Transverse colon (tissue), 4 donors: Measurements from ENCODE around the gene NSL1. TPM values are rescaled to one million over a fixed set of nuclear protein-coding genes. Genes with fewer than 3 reads are reported as not detected.

Experiments used
- DNase-seq: peaks from one replicate; pipeline ENCODE4 v3.0.0-alpha.2; 2019
- H3K27ac ChIP-seq, 4 donors: fragments of 200-600 bp; sonication (generic); 2 replicates each; pipeline ENCODE4 v1.5.1; 2016 to 2018; ENCODE audit warnings: inconsistent platforms in 4 of 4
- H3K27me3 ChIP-seq: fragments of 200-600 bp; sonication (generic); 2 replicates; pipeline ENCODE4 v1.5.1; 2017; ENCODE audit warnings: inconsistent platforms
- H3K36me3 ChIP-seq, 4 donors: fragments of 200-600 bp; sonication (generic); 2 replicates each; pipeline ENCODE4 v1.5.1; 2017 to 2019; ENCODE audit warnings: inconsistent platforms in 4 of 4
- H3K4me1 ChIP-seq, 4 donors: fragments of 200-600 bp; sonication (generic); 2 replicates each; pipeline ENCODE4 v1.5.1; 2017 to 2020; ENCODE audit warnings: inconsistent platforms in 4 of 4
- H3K4me3 ChIP-seq, 4 donors: fragments of 200-600 bp; sonication (generic); 1 replicate in 1 of 4; 2 replicates in 3 of 4; pipeline versions ENCODE4 v1.5.1 to v1.6.1; 2017 to 2019; ENCODE audit warnings: inconsistent platforms in 4 of 4
- H3K9me3 ChIP-seq, 2 donors: fragments of 200-600 bp; sonication (generic); 2 replicates each; pipeline ENCODE4 v1.5.1; 2017 to 2019; ENCODE audit warnings: inconsistent platforms in 2 of 2
- EP300 ChIP-seq: sonication (generic); formaldehyde crosslinking; IDR thresholded peaks from one replicate; pipeline ENCODE4 v1.6.1; 2017; ENCODE audit warnings: antibody characterized with exemption, low read depth
- POLR2A ChIP-seq: fragments of 450-650 bp; IDR thresholded peaks from one replicate; pipeline ENCODE4 v1.6.1; 2016; ENCODE audit warnings: antibody characterized with exemption, mild to moderate bottlenecking, moderate library complexity
- POLR2AphosphoS5 ChIP-seq, 3 donors: sonication (generic); formaldehyde crosslinking; IDR thresholded peaks; one replicate each; pipeline ENCODE4 v1.6.1; 2016; ENCODE audit warnings: antibody characterized with exemption in 3 of 3
- WGBS, 2 donors: methylation state at CpG; one replicate each; pipeline ENCODE4 v1.1.5; 2018; ENCODE audit warnings: low coverage in 1 of 2; 5-methylcytosine and 5-hydroxymethylcytosine counted together
- in situ Hi-C, 4 donors: fragments of 200-750 bp; cut with MboI; loops; one replicate each; pipeline versions ENCODE4 v1.15.0 to v1.15.1; 2017; ENCODE audit warnings: low sequenced_read_pairs in 3 of 4, low pct_ligation_motif_present in 1 of 4, low pct_unique_long_range_greater_than_20kb in 1 of 4
- intact Hi-C: fragments of 100-400 bp; cut with DNase I; formaldehyde crosslinking; loops from one replicate; pipeline ENCODE4 v1.15.1; 2023; ENCODE audit warnings: low total_unique reads
- total RNA-seq, 4 donors: library from RNA; depleted of rRNA; stranded (reverse); fragments of >200 nt; gene quantifications; one replicate each; pipeline ENCODE4 v1.1.0, GENCODE V29; 2016
- TF ChIP-seq, protein P1 (sequence below), 5 experiments: fragments of 200-600 bp in 3 of 5; fragments of 450-650 bp in 2 of 5; sonication (generic) in 3 of 5; IDR thresholded peaks; 1 replicate in 2 of 5; 2 replicates in 3 of 5; pipeline ENCODE4 v1.5.1; 2016 to 2017; ENCODE audit warnings: antibody characterized with exemption in 5 of 5, inconsistent platforms in 3 of 5, mild to moderate bottlenecking in 2 of 5, moderate library complexity in 1 of 5

NSL1 gene
- total RNA-seq, 4 donors from 2014 or later, result 4.2 to 33.7 (median 28.4) TPM

DNA sequence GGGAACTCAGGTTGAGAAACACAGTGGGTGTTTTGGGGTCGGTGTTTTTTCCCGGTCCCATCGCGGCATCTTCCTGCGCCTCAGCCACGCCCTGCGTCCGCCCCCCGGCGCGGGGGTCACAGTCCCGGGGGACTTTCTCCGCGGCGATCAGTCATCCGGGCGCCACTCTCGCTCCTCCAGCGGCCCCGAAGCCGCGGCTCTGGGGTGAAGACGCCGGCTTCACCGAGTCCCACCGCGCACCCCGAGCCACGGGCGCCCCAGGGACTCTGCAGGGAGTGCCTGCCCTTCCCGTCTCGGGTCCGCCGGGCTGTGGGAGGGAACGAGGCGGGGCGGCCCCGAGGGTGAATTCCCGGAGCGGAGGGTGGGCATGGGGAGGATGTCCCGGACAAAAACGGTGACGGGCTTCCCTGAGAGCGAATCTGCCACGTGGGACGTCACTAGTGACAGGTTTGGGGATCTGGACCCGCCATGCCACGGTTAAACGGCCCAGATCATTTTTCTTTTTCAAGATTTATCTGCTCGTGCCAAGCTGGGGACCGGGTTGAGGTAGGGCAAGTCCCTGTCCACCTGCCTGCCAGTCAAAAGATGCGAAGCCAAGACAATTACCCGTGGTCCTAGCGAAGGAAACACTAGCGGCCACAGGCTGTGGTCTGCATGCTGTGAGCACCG is 91.2 kb downstream of the NSL1 start:
- in situ Hi-C loops (no loop called here), intact Hi-C loops (no loop called here)
- TF ChIP-seq EP300 (no peak), POLR2A (peak; percentile 18), POLR2AphosphoS5 (IDR thresholded peaks at IDR 0.05) (peak in 1 of 3 donors; percentile 33)
- TF ChIP-seq, protein P1, sequence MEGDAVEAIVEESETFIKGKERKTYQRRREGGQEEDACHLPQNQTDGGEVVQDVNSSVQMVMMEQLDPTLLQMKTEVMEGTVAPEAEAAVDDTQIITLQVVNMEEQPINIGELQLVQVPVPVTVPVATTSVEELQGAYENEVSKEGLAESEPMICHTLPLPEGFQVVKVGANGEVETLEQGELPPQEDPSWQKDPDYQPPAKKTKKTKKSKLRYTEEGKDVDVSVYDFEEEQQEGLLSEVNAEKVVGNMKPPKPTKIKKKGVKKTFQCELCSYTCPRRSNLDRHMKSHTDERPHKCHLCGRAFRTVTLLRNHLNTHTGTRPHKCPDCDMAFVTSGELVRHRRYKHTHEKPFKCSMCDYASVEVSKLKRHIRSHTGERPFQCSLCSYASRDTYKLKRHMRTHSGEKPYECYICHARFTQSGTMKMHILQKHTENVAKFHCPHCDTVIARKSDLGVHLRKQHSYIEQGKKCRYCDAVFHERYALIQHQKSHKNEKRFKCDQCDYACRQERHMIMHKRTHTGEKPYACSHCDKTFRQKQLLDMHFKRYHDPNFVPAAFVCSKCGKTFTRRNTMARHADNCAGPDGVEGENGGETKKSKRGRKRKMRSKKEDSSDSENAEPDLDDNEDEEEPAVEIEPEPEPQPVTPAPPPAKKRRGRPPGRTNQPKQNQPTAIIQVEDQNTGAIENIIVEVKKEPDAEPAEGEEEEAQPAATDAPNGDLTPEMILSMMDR (IDR thresholded peaks at IDR 0.05), result no peak
- H3K9me3 ChIP-seq, result no peaks in the 10 kb centered on the region
- peak overlapping the region; percentile 34 to 67 (median 54) for H3K4me3 ChIP-seq
- no peaks in the 10 kb centered on the region for H3K36me3 ChIP-seq
- peak overlapping the region; percentile 64 to 71 (median 68) for H3K27ac ChIP-seq
- H3K27me3 ChIP-seq, result peaks cover 79% of the 10 kb centered on the region
- H3K4me1 ChIP-seq, result peaks cover 4 to 35% (median 19%) of the 10 kb centered on the region in 4 donors
- DNase-seq, result peak; percentile 45
- WGBS, 2 donors, result 2% methylated on average over 42 of the region's 56 CpGs; no CpG with 5 or more reads in 1 of the 2 donors

DNA sequence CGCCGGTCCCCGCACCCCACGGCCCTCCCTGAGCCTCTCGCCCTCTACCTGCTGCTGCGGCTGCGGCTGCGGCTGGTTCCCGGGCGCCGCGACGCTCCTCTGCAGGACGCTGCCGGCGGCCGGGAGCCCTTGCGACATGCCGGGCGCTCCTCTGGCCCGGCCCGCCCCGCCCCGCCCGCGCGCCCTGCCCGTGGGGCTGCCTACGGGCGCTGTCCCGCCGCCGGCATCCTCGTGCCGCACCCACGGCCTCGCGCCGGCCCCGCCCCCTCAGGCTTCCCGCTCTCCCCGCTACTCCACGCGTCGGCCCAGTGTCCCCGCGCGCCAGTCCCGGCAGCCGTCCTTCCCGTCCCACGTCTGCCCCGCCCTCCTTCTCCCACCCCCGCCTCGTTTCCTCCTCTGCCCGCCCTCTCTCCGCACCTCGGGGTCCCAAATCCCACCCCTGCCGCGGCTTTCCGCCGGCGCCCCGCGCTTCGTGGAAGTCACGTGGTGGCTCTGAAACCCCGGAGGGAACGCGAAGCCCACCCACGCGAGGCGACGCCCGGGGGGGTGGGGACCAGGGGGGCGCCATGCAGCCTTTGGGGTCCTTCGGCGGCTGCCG is 91.9 kb downstream of the NSL1 start, which contains the start of gene BATF3:
Gene BATF3, minus strand, starts transcription at position 216 of the 598 bp plus-strand sequence. Its CDS starts 78 bp downstream, at position 138.
- TF ChIP-seq, protein P1 (IDR thresholded peaks at IDR 0.05), result no peak
- no peak for TF ChIP-seq POLR2A
- TF ChIP-seq EP300, result no peak
- TF ChIP-seq POLR2AphosphoS5 (IDR thresholded peaks at IDR 0.05), result no peak
- 0% methylated on average over 1 to 17 of the region's 79 CpGs for WGBS, 2 donors
- H3K36me3 ChIP-seq, result no peaks in the 10 kb centered on the region
- in situ Hi-C loops, result no loop called here
- H3K4me1 ChIP-seq, result peaks cover 4 to 35% (median 19%) of the 10 kb centered on the region in 4 donors
- peaks cover 79% of the 10 kb centered on the region for H3K27me3 ChIP-seq
- H3K4me3 ChIP-seq, result peak within 1 kb of the TSS; percentile 34 to 67 (median 54)
- intact Hi-C loops, result no loop called here
- DNase-seq, result peak; percentile 49
- H3K27ac ChIP-seq, result peak within 1 kb of the TSS; percentile 64 to 71 (median 68)
- H3K9me3 ChIP-seq, result no peaks in the 10 kb centered on the region

DNA sequence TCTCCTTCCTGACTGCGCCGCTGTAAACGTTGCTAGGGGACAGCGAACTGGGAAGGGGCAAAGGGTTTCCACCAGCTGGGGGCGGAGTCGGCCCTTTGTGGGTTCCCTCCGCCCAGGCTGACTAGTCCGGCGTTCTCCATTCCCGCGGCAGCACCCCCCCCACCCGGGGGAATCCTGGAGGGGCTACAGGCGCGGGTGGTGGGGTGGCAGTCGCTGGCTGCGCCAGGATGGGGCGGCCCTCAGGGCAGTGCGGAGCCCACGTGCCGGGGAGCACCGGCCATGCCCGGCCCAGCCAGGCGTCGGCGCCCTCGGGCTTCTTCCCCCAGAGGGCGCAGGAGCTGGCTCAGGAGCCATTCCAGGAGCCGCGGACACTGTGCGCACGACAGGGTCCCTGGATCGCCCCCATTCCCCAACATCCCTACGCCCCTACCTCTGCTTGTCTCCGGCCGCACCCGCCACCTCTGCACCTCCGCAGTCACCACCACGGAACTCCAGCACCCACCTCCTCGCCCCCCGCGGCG is 92.4 kb downstream of the NSL1 start:
- WGBS, 2 donors, result 0% methylated on average over 2 to 23 of the region's 42 CpGs
- peaks cover 4 to 35% (median 19%) of the 10 kb centered on the region in 4 donors for H3K4me1 ChIP-seq
- peak; percentile 52 for DNase-seq
- H3K36me3 ChIP-seq, result no peaks in the 10 kb centered on the region
- in situ Hi-C loops, result no loop called here
- H3K9me3 ChIP-seq, result no peaks in the 10 kb centered on the region
- H3K27me3 ChIP-seq, result peaks cover 79% of the 10 kb centered on the region
- TF ChIP-seq POLR2AphosphoS5 (IDR thresholded peaks at IDR 0.05) (no peak), EP300 (no peak), POLR2A (no peak)
- TF ChIP-seq, protein P1 (IDR thresholded peaks at IDR 0.05), result peak; percentile 40 to 57 (median 44)
- peak overlapping the region; percentile 12 to 56 (median 42) for H3K4me3 ChIP-seq
- peak overlapping the region; percentile 27 to 69 (median 66) for H3K27ac ChIP-seq
- intact Hi-C loops, result no loop called here

DNA sequence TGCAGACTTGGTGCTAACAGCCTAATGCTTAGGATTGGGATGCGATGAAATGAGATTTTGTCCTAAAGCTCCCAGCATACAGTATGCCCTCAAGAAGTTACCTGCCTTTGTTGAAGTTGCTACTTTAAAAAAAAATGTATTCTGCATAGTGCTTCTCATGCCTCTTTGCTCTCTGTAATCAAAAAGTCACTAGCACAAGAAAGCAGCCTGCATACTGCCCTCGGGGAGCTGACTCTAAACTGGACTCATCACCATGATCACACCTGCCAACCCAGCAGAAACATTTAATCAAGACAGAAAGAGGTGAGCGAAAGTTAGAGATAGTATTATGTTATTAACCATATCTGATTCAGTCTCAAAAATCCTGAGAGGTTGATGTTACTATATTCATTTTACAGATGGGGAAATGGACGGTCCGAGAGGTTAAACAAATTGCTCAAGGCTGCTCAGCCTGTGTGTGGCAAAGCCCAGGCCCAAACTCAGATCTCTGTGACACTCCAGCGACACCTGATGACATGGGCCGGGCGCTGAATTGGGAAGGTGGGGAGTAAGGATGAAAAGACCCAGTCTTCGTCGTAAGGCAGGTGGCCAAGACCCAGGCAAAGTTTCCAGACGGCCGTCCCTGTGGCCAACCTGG is 93.0 kb downstream of the NSL1 start:
- Histone ChIP-seq H3K9me3 (no peaks in the 10 kb centered on the region), H3K4me1 (peaks cover 4 to 35% (median 19%) of the 10 kb centered on the region in 4 donors), H3K27ac (no peak overlapping the region), H3K36me3 (no peaks in the 10 kb centered on the region), H3K4me3 (peak overlapping the region in 2 of 4 donors; percentile 51 to 56), H3K27me3 (peaks cover 79% of the 10 kb centered on the region)
- intact Hi-C loops, result no loop called here
- in situ Hi-C loops, result no loop called here
- TF ChIP-seq, protein P1 (IDR thresholded peaks at IDR 0.05), result no peak
- TF ChIP-seq POLR2AphosphoS5 (IDR thresholded peaks at IDR 0.05) (no peak), EP300 (no peak), POLR2A (no peak)
- no peak for DNase-seq
- WGBS, 2 donors, result 22 to 90% methylated on average over 2 to 12 of the region's 12 CpGs
